CD4-positive, alpha-beta T cell (primary cell): ENCODE measurements around the gene CFAP99. TPM values are rescaled to one million over a fixed set of nuclear protein-coding genes. Genes with fewer than 3 reads are reported as not detected.
A peak's percentile ranks its signal among the peaks of the same experiment; 100 is the strongest.

Experiments used
- ATAC-seq: fragments of 200-7000 bp; cut with Tn5 transposase; one replicate; pipeline ENCODE4 v1.10.0; 2022; ENCODE audit warnings: mild to moderate bottlenecking; ENCODE audit not compliant: poor library complexity
- CTCF ChIA-PET: fragments of 350-600 bp; sonication (Branson Sonifier 250); formaldehyde crosslinking; loops from one replicate; lab custom pipeline; 2021; ENCODE audit warnings: antibody characterized with exemption, inconsistent platforms; lab: Charles Lee
- POLR2A ChIA-PET: fragments of 350-600 bp; sonication (Branson Sonifier 250); formaldehyde crosslinking; loops from one replicate; lab custom pipeline; 2021; ENCODE audit warnings: antibody characterized with exemption, inconsistent platforms; lab: Charles Lee
- DNase-seq, 14 experiments: peaks; one replicate each; pipeline ENCODE4 v3.0.0-alpha.2; 2013 to 2020; ENCODE audit warnings: mixed read lengths in 2 of 14
- H3K27ac ChIP-seq, 2 donors: one replicate each; pipeline versions ENCODE4 v1.5.1 to v1.7.0; 2013; ENCODE audit warnings: low read length in 2 of 2, low read depth in 1 of 2, mild to moderate bottlenecking in 1 of 2
- H3K27me3 ChIP-seq, 2 experiments: 1 replicate in 1 of 2; 2 replicates in 1 of 2; pipeline versions ENCODE4 v1.6.1 to v1.7.0; 2013; ENCODE audit warnings: low read length in 2 of 2, control low read depth in 1 of 2, mild to moderate bottlenecking in 1 of 2, moderate library complexity in 1 of 2; ENCODE audit not compliant: insufficient read depth in 2 of 2, control insufficient read depth in 1 of 2
- H3K36me3 ChIP-seq: one replicate; pipeline ENCODE4 v1.6.1; 2013; ENCODE audit warnings: low read length, control low read depth; ENCODE audit not compliant: insufficient read depth
- H3K4me1 ChIP-seq: one replicate; pipeline ENCODE4 v1.6.1; 2013; ENCODE audit warnings: low read length, control low read depth; ENCODE audit not compliant: insufficient read depth
- H3K4me3 ChIP-seq: one replicate; pipeline ENCODE4 v1.5.1; 2013; ENCODE audit warnings: mild to moderate bottlenecking, low read length, moderate library complexity
- H3K9me3 ChIP-seq, 2 experiments: 1 replicate in 1 of 2; 2 replicates in 1 of 2; pipeline versions ENCODE4 v1.6.1 to v1.7.0; 2013; ENCODE audit warnings: low read length in 2 of 2, mild to moderate bottlenecking in 2 of 2, control low read depth in 1 of 2, moderate library complexity in 1 of 2; ENCODE audit not compliant: control insufficient read depth in 1 of 2, insufficient read depth in 1 of 2
- H3K27ac Mint-ChIP-seq: one replicate; pipeline ENCODE4 v1.8.0; 2020; ENCODE audit warnings: mixed read lengths
- H3K27me3 Mint-ChIP-seq: one replicate; pipeline ENCODE4 v1.8.0; 2021; ENCODE audit warnings: mixed read lengths
- H3K36me3 Mint-ChIP-seq: one replicate; pipeline ENCODE4 v1.8.0; 2021; ENCODE audit warnings: low read depth, mixed read lengths
- H3K4me1 Mint-ChIP-seq: one replicate; pipeline ENCODE4 v1.8.0; 2021; ENCODE audit warnings: low read depth, mixed read lengths
- H3K4me3 Mint-ChIP-seq: one replicate; pipeline ENCODE4 v1.8.0; 2020; ENCODE audit warnings: mild to moderate bottlenecking, mixed read lengths
- H3K9me3 Mint-ChIP-seq: one replicate; pipeline ENCODE4 v1.8.0; 2020; ENCODE audit warnings: mixed read lengths
- intact Hi-C, 2 experiments: fragments of 100-400 bp; cut with DNase I in 1 of 2; cut with micrococcal nuclease in 1 of 2; formaldehyde crosslinking; loops; one replicate each; pipeline versions ENCODE4 v1.15.1 to v1.9.0; 2023 to 2025; cut with DNase I, micrococcal nuclease
- total RNA-seq, 174 experiments: library from RNA in 2 of 174; stranded (reverse) in 2 of 174; gene quantifications; one replicate each; pipeline ENCODE4 v1.2.3 and lab custom pipeline; 2021 to 2026
- TF ChIP-seq, protein P1 (sequence below): fragments of 200-600 bp; IDR thresholded peaks from one replicate; pipeline ENCODE4 v1.8.0; 2022; ENCODE audit warnings: antibody characterized with exemption, mild to moderate bottlenecking

The CFAP99 gene
- total RNA-seq, 2 experiments from 2014 or later, result 0.17 TPM; not detected in 1

DNA sequence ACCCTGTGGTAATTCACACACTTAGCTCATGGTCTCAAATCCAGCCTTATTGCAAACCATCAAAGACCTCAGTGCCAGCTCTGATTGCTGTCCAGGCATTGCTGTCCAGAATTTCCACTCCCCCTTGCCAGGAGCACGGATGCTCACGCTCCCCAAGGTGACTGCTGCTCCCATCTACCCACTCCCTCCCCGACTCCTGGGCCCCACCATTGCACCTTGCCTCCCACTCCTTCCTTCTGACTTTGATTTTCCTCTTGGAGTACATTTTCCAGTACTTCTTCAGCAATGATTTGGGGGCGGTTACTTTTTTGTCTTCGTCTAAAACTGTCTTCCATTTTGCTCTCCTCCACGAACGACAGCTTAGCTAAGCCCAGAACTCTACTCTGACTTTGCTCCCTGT, 11.8 kb upstream of the CFAP99 start:
- Histone ChIP-seq H3K27me3 (no peaks in the 10 kb centered on the region), H3K36me3 (no peaks in the 10 kb centered on the region), H3K4me3 (no peak overlapping the region), H3K4me1 (peaks cover 54% of the 10 kb centered on the region), H3K27ac (no peak overlapping the region), H3K9me3 (no peaks in the 10 kb centered on the region)
- Mint-ChIP-seq H3K4me3 (no peak overlapping the region), H3K27me3 (no peaks in the 10 kb centered on the region), H3K27ac (peak overlapping the region; percentile 28), H3K4me1 (peaks cover 57% of the 10 kb centered on the region), H3K9me3 (no peaks in the 10 kb centered on the region), H3K36me3 (no peaks in the 10 kb centered on the region)
- TF ChIP-seq, protein P1, sequence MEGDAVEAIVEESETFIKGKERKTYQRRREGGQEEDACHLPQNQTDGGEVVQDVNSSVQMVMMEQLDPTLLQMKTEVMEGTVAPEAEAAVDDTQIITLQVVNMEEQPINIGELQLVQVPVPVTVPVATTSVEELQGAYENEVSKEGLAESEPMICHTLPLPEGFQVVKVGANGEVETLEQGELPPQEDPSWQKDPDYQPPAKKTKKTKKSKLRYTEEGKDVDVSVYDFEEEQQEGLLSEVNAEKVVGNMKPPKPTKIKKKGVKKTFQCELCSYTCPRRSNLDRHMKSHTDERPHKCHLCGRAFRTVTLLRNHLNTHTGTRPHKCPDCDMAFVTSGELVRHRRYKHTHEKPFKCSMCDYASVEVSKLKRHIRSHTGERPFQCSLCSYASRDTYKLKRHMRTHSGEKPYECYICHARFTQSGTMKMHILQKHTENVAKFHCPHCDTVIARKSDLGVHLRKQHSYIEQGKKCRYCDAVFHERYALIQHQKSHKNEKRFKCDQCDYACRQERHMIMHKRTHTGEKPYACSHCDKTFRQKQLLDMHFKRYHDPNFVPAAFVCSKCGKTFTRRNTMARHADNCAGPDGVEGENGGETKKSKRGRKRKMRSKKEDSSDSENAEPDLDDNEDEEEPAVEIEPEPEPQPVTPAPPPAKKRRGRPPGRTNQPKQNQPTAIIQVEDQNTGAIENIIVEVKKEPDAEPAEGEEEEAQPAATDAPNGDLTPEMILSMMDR, result no peak
- ATAC-seq, result no peak
- intact Hi-C loops, result no loop called here
- ChIA-PET CTCF (interaction anchor here (0.7 kb wide), 1 partner anchor 10 kb away, joined by 3 read pairs; no protein-coding TSS in a partner anchor), POLR2A (interaction anchor here (1.4 kb wide), 1 partner anchor 12 kb away, joined by 4 read pairs; the partner anchor contains the start of gene CFAP99)
- no peak for DNase-seq

DNA sequence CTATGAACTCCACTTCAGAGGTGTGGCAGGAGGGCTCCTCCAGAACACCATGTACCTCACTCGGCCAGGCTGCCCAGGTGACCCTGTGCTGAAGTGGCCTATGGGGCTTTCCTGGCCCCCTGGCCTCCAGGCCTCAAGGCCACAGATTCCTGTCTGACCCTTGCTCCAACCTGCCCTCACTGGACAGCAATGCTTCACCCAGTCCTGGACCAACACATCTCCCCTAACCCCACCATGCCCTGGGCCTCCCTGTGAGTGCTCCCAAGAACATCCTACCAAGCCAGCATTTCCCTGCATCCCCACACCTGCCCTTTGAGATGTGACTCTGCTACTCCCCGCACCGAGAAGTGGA, 10.8 kb upstream of the CFAP99 start:
- Mint-ChIP-seq H3K4me3 (peak overlapping the region; percentile 11), H3K4me1 (peaks cover 58% of the 10 kb centered on the region), H3K27me3 (no peaks in the 10 kb centered on the region), H3K36me3 (no peaks in the 10 kb centered on the region), H3K9me3 (no peaks in the 10 kb centered on the region), H3K27ac (peak overlapping the region; percentile 28)
- ATAC-seq (no peak), DNase-seq (no peak)
- no peaks in the 10 kb centered on the region for H3K36me3 ChIP-seq
- intact Hi-C loops, result no loop called here
- TF ChIP-seq, protein P1, result no peak
- POLR2A ChIA-PET, result no interaction called here
- H3K4me3 ChIP-seq, result no peak overlapping the region
- CTCF ChIA-PET, result no interaction called here
- H3K27me3 ChIP-seq, result no peaks in the 10 kb centered on the region
- H3K9me3 ChIP-seq, result no peaks in the 10 kb centered on the region
- peaks cover 54% of the 10 kb centered on the region for H3K4me1 ChIP-seq
- H3K27ac ChIP-seq, result no peak overlapping the region

GRCh38 chr4:2408401-2408958, 10.3 kb upstream of the CFAP99 start:
- TF ChIP-seq, protein P1, result no peak
- H3K27me3 Mint-ChIP-seq, result no peaks in the 10 kb centered on the region
- Histone ChIP-seq H3K4me3 (no peak overlapping the region), H3K9me3 (no peaks in the 10 kb centered on the region), H3K36me3 (no peaks in the 10 kb centered on the region), H3K27me3 (no peaks in the 10 kb centered on the region), H3K4me1 (peaks cover 54% of the 10 kb centered on the region), H3K27ac (no peak overlapping the region)
- ATAC-seq, result no peak
- H3K4me3 Mint-ChIP-seq, result no peak overlapping the region
- H3K4me1 Mint-ChIP-seq, result peaks cover 63% of the 10 kb centered on the region
- ChIA-PET CTCF (no interaction called here), POLR2A (no interaction called here)
- no peaks in the 10 kb centered on the region for H3K9me3 Mint-ChIP-seq
- DNase-seq, result no peak
- peak overlapping the region; percentile 28 for H3K27ac Mint-ChIP-seq
- intact Hi-C loops, result no loop called here
- no peaks in the 10 kb centered on the region for H3K36me3 Mint-ChIP-seq
